CD14-positive monocyte (primary cell): Measurements from ENCODE around the gene TRAK2. TPM values are rescaled to one million over a fixed set of nuclear protein-coding genes. Genes with fewer than 3 reads are reported as not detected.

Experiments used
- DNase-seq, 3 donors: peaks; one replicate each; pipeline ENCODE4 v3.0.0-alpha.2; 2011 to 2022
- H2AFZ ChIP-seq: 2 replicates; pipeline ENCODE4 v1.6.0; 2012; ENCODE audit warnings: mild to moderate bottlenecking, low read depth, low read length, inconsistent platforms; ENCODE audit not compliant: insufficient read depth, poor library complexity, severe bottlenecking
- H3K27ac ChIP-seq, 2 donors: 1 replicate in 1 of 2; 2 replicates in 1 of 2; pipeline ENCODE4 v1.5.1; 2012 to 2013; ENCODE audit warnings: low read length in 2 of 2, control low read depth in 1 of 2, inconsistent platforms in 1 of 2, low read depth in 1 of 2, mild to moderate bottlenecking in 1 of 2
- H3K27me3 ChIP-seq, 2 donors: one replicate each; pipeline versions ENCODE4 v1.6.0 to v1.6.1; 2011 to 2013; ENCODE audit warnings: low read length in 2 of 2; ENCODE audit not compliant: control insufficient read depth in 2 of 2, insufficient read depth in 2 of 2
- H3K36me3 ChIP-seq, 2 donors: replicated peaks in 1 of 2; 1 replicate in 1 of 2; 2 replicates in 1 of 2; pipeline versions ENCODE4 v1.5.1 to v1.6.1; 2012 to 2013; ENCODE audit warnings: low read length in 2 of 2, control low read depth in 1 of 2, inconsistent platforms in 1 of 2, mild to moderate bottlenecking in 1 of 2; ENCODE audit not compliant: insufficient read depth in 2 of 2, control insufficient read depth in 1 of 2
- H3K4me1 ChIP-seq, 2 donors: 1 replicate in 1 of 2; 2 replicates in 1 of 2; pipeline versions ENCODE4 v1.5.1 to v1.6.1; 2012 to 2013; ENCODE audit warnings: low read length in 2 of 2, control low read depth in 1 of 2, inconsistent platforms in 1 of 2, mild to moderate bottlenecking in 1 of 2, moderate library complexity in 1 of 2; ENCODE audit not compliant: insufficient read depth in 2 of 2, control insufficient read depth in 1 of 2
- H3K4me2 ChIP-seq: replicated peaks from 2 replicates; pipeline ENCODE3; 2012; ENCODE audit warnings: low read length, moderate library complexity, mild to moderate bottlenecking; ENCODE audit not compliant: poor library complexity, severe bottlenecking; ENCODE audit errors: extremely low read depth
- H3K4me3 ChIP-seq, 3 experiments: fragments of 200-600 bp in 1 of 3; sonication (generic) in 1 of 3; replicated peaks in 1 of 3; 1 replicate in 2 of 3; 2 replicates in 1 of 3; pipeline ENCODE4 v1.5.1; 2011 to 2013; ENCODE audit warnings: low read length in 3 of 3, mild to moderate bottlenecking in 3 of 3, control low read depth in 2 of 3, low read depth in 2 of 3, inconsistent platforms in 1 of 3, moderate library complexity in 1 of 3
- H3K79me2 ChIP-seq: 2 replicates; pipeline ENCODE4 v1.6.0; 2012; ENCODE audit warnings: mild to moderate bottlenecking, control low read depth, inconsistent platforms, low read length, moderate library complexity; ENCODE audit not compliant: insufficient read depth
- H3K9ac ChIP-seq: 2 replicates; pipeline ENCODE4 v1.6.0; 2017; ENCODE audit warnings: low read length, mild to moderate bottlenecking; ENCODE audit not compliant: insufficient read depth, poor library complexity, severe bottlenecking
- H3K9me3 ChIP-seq, 2 donors: replicated peaks in 1 of 2; 1 replicate in 1 of 2; 2 replicates in 1 of 2; pipeline versions ENCODE4 v1.5.1 to v1.6.1; 2012 to 2013; ENCODE audit warnings: low read length in 2 of 2, control low read depth in 1 of 2; ENCODE audit not compliant: control insufficient read depth in 1 of 2, insufficient read depth in 1 of 2
- H4K20me1 ChIP-seq: 2 replicates; pipeline ENCODE4 v1.6.0; 2012; ENCODE audit warnings: mild to moderate bottlenecking, low read length, control low read depth, moderate library complexity; ENCODE audit not compliant: insufficient read depth
- H3K27ac Mint-ChIP-seq, 7 donors: one replicate each; pipeline ENCODE4 v1.8.0; 2020; ENCODE audit warnings: mild to moderate bottlenecking in 7 of 7, mixed read lengths in 7 of 7, moderate library complexity in 6 of 7, inconsistent platforms in 2 of 7
- H3K27me3 Mint-ChIP-seq, 3 donors: one replicate each; pipeline ENCODE4 v1.8.0; 2021 to 2022; ENCODE audit warnings: low read depth in 3 of 3, mild to moderate bottlenecking in 3 of 3, mixed read lengths in 3 of 3, moderate library complexity in 3 of 3, inconsistent platforms in 1 of 3
- H3K36me3 Mint-ChIP-seq, 2 donors: one replicate each; pipeline ENCODE4 v1.8.0; 2020; ENCODE audit warnings: mixed read lengths in 2 of 2, inconsistent platforms in 1 of 2, mild to moderate bottlenecking in 1 of 2
- H3K4me1 Mint-ChIP-seq: one replicate; pipeline ENCODE4 v1.8.0; 2020; ENCODE audit warnings: mild to moderate bottlenecking, mixed read lengths
- H3K4me3 Mint-ChIP-seq, 2 donors: one replicate each; pipeline ENCODE4 v1.8.0; 2020; ENCODE audit warnings: mild to moderate bottlenecking in 2 of 2, mixed read lengths in 2 of 2, moderate library complexity in 1 of 2
- H3K9me3 Mint-ChIP-seq, 7 donors: one replicate each; pipeline ENCODE4 v1.8.0; 2020 to 2022; ENCODE audit warnings: mixed read lengths in 7 of 7, mild to moderate bottlenecking in 6 of 7, moderate library complexity in 6 of 7, inconsistent platforms in 2 of 7
- WGBS: methylation state at CpG from one replicate; pipeline ENCODE4 v1.1.5; 2013; ENCODE audit warnings: missing lambda C conversion rate; ENCODE audit not compliant: insufficient coverage; 5-methylcytosine and 5-hydroxymethylcytosine counted together
- intact Hi-C, 2 donors: fragments of 100-400 bp; cut with micrococcal nuclease; formaldehyde crosslinking; loops; one replicate each; pipeline versions ENCODE4 v1.15.0 to v1.15.1; 2023
- polyA plus RNA-seq, 3 donors: library from polyadenylated mRNA; depleted of rRNA in 1 of 3; unstranded in 2 of 3; stranded (reverse) in 1 of 3; fragments of 300-500 nt in 2 of 3; fragments of >200 nt in 1 of 3; fragmentation: Illumina TruSeq in 2 of 3; gene quantifications; 1 replicate in 2 of 3; 2 replicates in 1 of 3; pipeline ENCODE4 v1.2.3, GENCODE V29; 2012 to 2021
- TF ChIP-seq, protein P1 (sequence below): fragments of 200-600 bp; IDR thresholded peaks from one replicate; pipeline ENCODE4 v1.8.0; 2022; ENCODE audit warnings: antibody characterized with exemption, mild to moderate bottlenecking

Gene TRAK2
- polyA plus RNA-seq, 3 donors: 7.6 to 16.8 (median 15.3) TPM

DNA sequence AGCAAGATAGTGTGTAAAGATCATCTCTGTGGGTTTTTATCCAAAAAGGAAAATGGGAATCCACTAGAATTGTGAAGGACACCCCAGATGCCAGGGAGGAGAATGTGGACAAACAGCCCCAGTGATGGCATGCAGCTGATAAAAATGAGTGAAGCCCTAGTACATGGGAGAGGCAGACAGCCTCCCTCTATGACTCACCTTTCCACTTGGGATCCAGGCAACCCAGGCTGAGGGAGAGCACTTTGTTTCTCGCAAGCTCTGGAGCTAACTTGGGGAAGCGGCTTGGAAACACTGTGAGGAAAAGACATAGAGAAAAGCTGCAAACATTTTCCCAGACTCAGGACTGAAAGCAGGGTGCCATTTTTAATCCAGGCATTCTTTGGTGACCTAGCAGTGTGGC, 88.9 kb downstream of the TRAK2 start:
- Histone ChIP-seq H3K27me3 (no peaks in the 10 kb centered on the region), H3K4me1 (no peaks in the 10 kb centered on the region), H3K4me2 (no peak overlapping the region), H2AFZ (no peak overlapping the region), H3K9ac (no peak overlapping the region), H4K20me1 (no peaks in the 10 kb centered on the region), H3K27ac (no peak overlapping the region), H3K9me3 (peaks cover 0 to 7% of the 10 kb centered on the region in 2 donors), H3K4me3 (no peak overlapping the region), H3K36me3 (peaks cover 2 to 38% of the 10 kb centered on the region in 2 donors), H3K79me2 (no peaks in the 10 kb centered on the region)
- intact Hi-C loops: loop anchor here (5.0 to 10.0 kb wide), 2 partner anchors 88 to 125 kb away; no protein-coding TSS in a partner anchor
- H3K27ac Mint-ChIP-seq: peak overlapping the region in 1 of 7 donors; percentile 14
- TF ChIP-seq, protein P1, sequence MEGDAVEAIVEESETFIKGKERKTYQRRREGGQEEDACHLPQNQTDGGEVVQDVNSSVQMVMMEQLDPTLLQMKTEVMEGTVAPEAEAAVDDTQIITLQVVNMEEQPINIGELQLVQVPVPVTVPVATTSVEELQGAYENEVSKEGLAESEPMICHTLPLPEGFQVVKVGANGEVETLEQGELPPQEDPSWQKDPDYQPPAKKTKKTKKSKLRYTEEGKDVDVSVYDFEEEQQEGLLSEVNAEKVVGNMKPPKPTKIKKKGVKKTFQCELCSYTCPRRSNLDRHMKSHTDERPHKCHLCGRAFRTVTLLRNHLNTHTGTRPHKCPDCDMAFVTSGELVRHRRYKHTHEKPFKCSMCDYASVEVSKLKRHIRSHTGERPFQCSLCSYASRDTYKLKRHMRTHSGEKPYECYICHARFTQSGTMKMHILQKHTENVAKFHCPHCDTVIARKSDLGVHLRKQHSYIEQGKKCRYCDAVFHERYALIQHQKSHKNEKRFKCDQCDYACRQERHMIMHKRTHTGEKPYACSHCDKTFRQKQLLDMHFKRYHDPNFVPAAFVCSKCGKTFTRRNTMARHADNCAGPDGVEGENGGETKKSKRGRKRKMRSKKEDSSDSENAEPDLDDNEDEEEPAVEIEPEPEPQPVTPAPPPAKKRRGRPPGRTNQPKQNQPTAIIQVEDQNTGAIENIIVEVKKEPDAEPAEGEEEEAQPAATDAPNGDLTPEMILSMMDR: no peak
- H3K36me3 Mint-ChIP-seq: peaks cover 21 to 26% of the 10 kb centered on the region in 2 donors
- no peak for DNase-seq
- peaks cover 5 to 15% (median 5%) of the 10 kb centered on the region in 7 donors for H3K9me3 Mint-ChIP-seq
- H3K27me3 Mint-ChIP-seq: no peaks in the 10 kb centered on the region
- WGBS: 100% methylated on average over 2 of the region's 2 CpGs
- no peak overlapping the region for H3K4me3 Mint-ChIP-seq
- H3K4me1 Mint-ChIP-seq: peaks cover 2% of the 10 kb centered on the region

DNA sequence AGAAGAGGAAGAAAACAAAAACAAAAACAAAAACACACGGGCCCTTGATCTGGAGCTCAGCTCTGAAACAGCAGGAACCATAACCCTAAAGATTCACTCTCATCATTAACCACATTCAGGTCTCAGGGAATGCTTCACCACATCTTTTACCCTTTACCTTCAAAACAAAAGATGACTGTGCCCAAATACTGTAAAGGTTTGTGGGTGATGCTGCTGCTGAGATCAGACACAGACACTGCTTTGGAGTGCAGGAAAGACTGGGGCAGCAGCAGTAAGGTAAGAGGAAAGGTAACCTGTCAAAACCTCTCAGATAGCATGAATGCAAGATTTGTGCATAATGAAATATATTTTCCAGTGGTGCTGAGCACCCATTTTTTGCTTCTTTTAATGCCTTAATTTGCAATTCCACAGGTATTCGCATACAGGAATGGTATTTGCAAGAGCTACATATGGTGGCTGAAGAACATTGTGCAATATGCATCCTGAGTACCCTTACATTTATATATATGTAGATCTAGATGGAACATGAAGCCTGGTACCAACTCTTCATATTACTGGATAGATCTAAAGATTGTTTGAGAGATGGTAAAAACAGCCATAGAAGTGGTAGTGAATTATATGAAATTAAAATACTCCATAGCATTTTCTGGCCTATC, 90.1 kb downstream of the TRAK2 start:
- H3K36me3 ChIP-seq: peaks cover 2 to 33% of the 10 kb centered on the region in 2 donors
- H3K4me3 ChIP-seq: no peak overlapping the region
- Mint-ChIP-seq H3K27ac (no peak overlapping the region), H3K9me3 (peaks cover 0 to 6% (median 0%) of the 10 kb centered on the region in 7 donors), H3K27me3 (no peaks in the 10 kb centered on the region), H3K4me3 (no peak overlapping the region), H3K4me1 (peaks cover 2% of the 10 kb centered on the region), H3K36me3 (peaks cover 18 to 26% of the 10 kb centered on the region in 2 donors)
- no peak overlapping the region for H3K27ac ChIP-seq
- H3K27me3 ChIP-seq: no peaks in the 10 kb centered on the region
- H3K4me2 ChIP-seq: no peak overlapping the region
- H3K4me1 ChIP-seq: no peaks in the 10 kb centered on the region
- no peak for DNase-seq
- WGBS: no CpG with 5 or more reads among the region's 2 CpGs
- TF ChIP-seq, protein P1: no peak
- H3K9ac ChIP-seq: no peak overlapping the region
- no peaks in the 10 kb centered on the region for H4K20me1 ChIP-seq
- H2AFZ ChIP-seq: no peak overlapping the region
- no peaks in the 10 kb centered on the region for H3K79me2 ChIP-seq
- intact Hi-C loops: loop anchor here (5.0 to 10.0 kb wide), 2 partner anchors 86 to 124 kb away; no protein-coding TSS in a partner anchor
- peaks cover 0 to 5% of the 10 kb centered on the region in 2 donors for H3K9me3 ChIP-seq
